Neural cell (in vitro differentiated cells): ENCODE results near the gene FAM168A.

Experiments
- CTCF ChIP-seq: fragments of 450-650 bp; IDR thresholded peaks from 2 replicates; pipeline ENCODE4 v1.5.1; 2014; ENCODE audit warnings: antibody characterized with exemption, mild to moderate bottlenecking, moderate library complexity; ENCODE audit not compliant: poor library complexity, severe bottlenecking
- EP300 ChIP-seq: fragments of 450-650 bp; conservative IDR thresholded peaks from 2 replicates; pipeline ENCODE4 v1.6.1; 2014; ENCODE audit warnings: antibody characterized with exemption, mild to moderate bottlenecking, moderate library complexity; ENCODE audit not compliant: poor library complexity, severe bottlenecking
- EZH2 ChIP-seq: fragments of 200-600, 300-800 bp; shearing (Covaris generic), sonication (generic); IDR thresholded peaks from 2 replicates; pipeline ENCODE4 v1.6.1; 2014; ENCODE audit warnings: antibody characterized with exemption, low read length, borderline replicate concordance, mild to moderate bottlenecking; ENCODE audit not compliant: insufficient read depth, poor library complexity, severe bottlenecking
- MXI1 ChIP-seq: fragments of 450-650 bp; conservative IDR thresholded peaks from 2 replicates; pipeline ENCODE4 v1.6.1; 2014; ENCODE audit warnings: antibody characterized with exemption, mild to moderate bottlenecking; ENCODE audit not compliant: poor library complexity, severe bottlenecking
- POLR2AphosphoS5 ChIP-seq: IDR thresholded peaks from 2 replicates; pipeline ENCODE4 v1.6.1; 2012
- RAD21 ChIP-seq: fragments of 450-650 bp; conservative IDR thresholded peaks from 2 replicates; pipeline ENCODE4 v1.6.1; 2014; ENCODE audit warnings: antibody characterized with exemption, mild to moderate bottlenecking, moderate library complexity
- REST ChIP-seq: IDR thresholded peaks from 2 replicates; pipeline ENCODE4 v1.6.1; 2012; ENCODE audit warnings: borderline replicate concordance
- SMC3 ChIP-seq: fragments of 450-650 bp; conservative IDR thresholded peaks from 2 replicates; pipeline ENCODE4 v1.6.1; 2014; ENCODE audit warnings: antibody characterized with exemption, mild to moderate bottlenecking, moderate library complexity; ENCODE audit not compliant: poor library complexity
- TAF1 ChIP-seq: IDR thresholded peaks from 2 replicates; pipeline ENCODE4 v1.6.1; 2012; ENCODE audit warnings: low read depth

- TF ChIP-seq CTCF (peak; percentile 56), RAD21 (peak; percentile 63), POLR2AphosphoS5 (peak; percentile 86), REST (peak; percentile 92), MXI1 (peak; percentile 71), EZH2 (no peak), SMC3 (peak; percentile 58), EP300 (peak; percentile 83), TAF1 (peak; percentile 96)
Measured at GRCh38 chr11:73597956-73598718, at the start of gene FAM168A.
